A549 (cell line): ENCODE results near the gene MYO5C. TPM values are rescaled to one million over a fixed set of nuclear protein-coding genes. Genes with fewer than 3 reads are reported as not detected.

Experiments used
- ATAC-seq, 2 experiments: fragments of 200-7000 bp in 1 of 2; fragments of >200 bp in 1 of 2; cut with Nextera tagmentation in 1 of 2; cut with Tn5 transposase in 1 of 2; 3 replicates each; pipeline versions ENCODE4 v1.8.0 to v1.9.1; 2018 to 2020; ENCODE audit warnings: mild to moderate bottlenecking in 1 of 2, moderate library complexity in 1 of 2
- CTCF ChIA-PET: fragments of 300-600 bp; sonication (Branson Sonifier 250); formaldehyde crosslinking; extraction: SDS; loops from one replicate; lab custom pipeline; 2021; ENCODE audit warnings: antibody characterized with exemption, inconsistent platforms; lab: Yijun Ruan, JAX
- POLR2A ChIA-PET: fragments of 350-600 bp; formaldehyde crosslinking; extraction: SDS; loops from one replicate; lab custom pipeline; 2021; ENCODE audit warnings: antibody characterized with exemption, inconsistent platforms; lab: Yijun Ruan, JAX
- DNase-seq, 2 experiments: peaks; one replicate each; pipeline versions ENCODE4 v3.0.0 to v3.0.0-alpha.2; 2011 to 2016; ENCODE audit warnings: low read depth in 1 of 2, low spot score in 1 of 2
- FAIRE-seq: peaks from 2 replicates; lab custom pipeline; 2011; peaks lifted over from hg19 to GRCh38; lab: Jason Lieb, UNC
- H3K27ac ChIP-seq, 2 experiments: fragments of >200 bp; sonication (Bioruptor Twin); formaldehyde crosslinking; 3 replicates each; pipeline ENCODE4 v1.5.1; 2016 to 2017
- H3K4me1 ChIP-seq: fragments of >200 bp; sonication (Bioruptor Twin); formaldehyde crosslinking; 3 replicates; pipeline ENCODE4 v1.6.1; 2016
- H3K4me2 ChIP-seq: fragments of >200 bp; sonication (Bioruptor Twin); formaldehyde crosslinking; 3 replicates; pipeline ENCODE4 v1.6.1; 2016
- H3K4me3 ChIP-seq: fragments of >200 bp; sonication (Bioruptor Twin); formaldehyde crosslinking; 3 replicates; pipeline ENCODE4 v1.5.1; 2016
- H3K9me3 ChIP-seq: fragments of >200 bp; sonication (Bioruptor Twin); formaldehyde crosslinking; 3 replicates; pipeline ENCODE4 v1.6.1; 2016
- ATOH8 ChIP-seq: fragments of 250-450 bp; sonication (Bioruptor Pico); IDR thresholded peaks from 2 replicates; pipeline ENCODE4 v1.5.0; 2020; ENCODE audit warnings: low read depth, mild to moderate bottlenecking, moderate library complexity
- BCL3 ChIP-seq: fragments of >200 bp; sonication (Bioruptor Twin); formaldehyde crosslinking; IDR thresholded peaks from 3 replicates; pipeline ENCODE4 v1.6.1; 2016
- CEBPB ChIP-seq, 2 experiments: fragments of >200 bp in 1 of 2; sonication (Bioruptor Twin) in 1 of 2; formaldehyde crosslinking in 1 of 2; IDR thresholded peaks; 2 replicates each; pipeline ENCODE4 v1.6.1; 2012 to 2016
- CHD4 ChIP-seq: fragments of 200-600 bp; sonication (generic); IDR thresholded peaks from 2 replicates; pipeline ENCODE4 v1.6.1; 2016; ENCODE audit warnings: antibody characterized with exemption, mild to moderate bottlenecking, borderline replicate concordance
- E2F6 ChIP-seq: IDR thresholded peaks from 2 replicates; pipeline ENCODE4 v1.6.1; 2012; ENCODE audit warnings: low read depth, borderline replicate concordance
- EP300 ChIP-seq, 2 experiments: fragments of >200 bp; sonication (Bioruptor Twin); formaldehyde crosslinking; IDR thresholded peaks; 2 replicates in 1 of 2; 3 replicates in 1 of 2; pipeline ENCODE4 v1.6.1; 2016 to 2017
- HOXB5 ChIP-seq: fragments of 250-450 bp; sonication (Bioruptor Pico); IDR thresholded peaks from 2 replicates; pipeline ENCODE4 v1.5.0; 2020; ENCODE audit warnings: mild to moderate bottlenecking, moderate library complexity
- KDM1A ChIP-seq: fragments of 200-600 bp; sonication (generic); IDR thresholded peaks from 2 replicates; pipeline ENCODE4 v1.6.1; 2016; ENCODE audit warnings: low read depth, mild to moderate bottlenecking
- KDM5A ChIP-seq: fragments of 200-600 bp; sonication (generic); IDR thresholded peaks from 2 replicates; pipeline ENCODE4 v1.6.1; 2016; ENCODE audit warnings: antibody characterized with exemption, mild to moderate bottlenecking
- MAX ChIP-seq: IDR thresholded peaks from 2 replicates; pipeline ENCODE4 v1.6.1; 2012
- MAZ ChIP-seq: fragments of 150-350 bp; IDR thresholded peaks from 2 replicates; pipeline ENCODE4 v1.6.1; 2014; ENCODE audit warnings: antibody characterized with exemption, low read depth, low read length, borderline replicate concordance
- MYC ChIP-seq: IDR thresholded peaks from 2 replicates; pipeline ENCODE4 v1.6.1; 2012; ENCODE audit warnings: mild to moderate bottlenecking, inconsistent platforms, low read length, improper control_type of control experiment, borderline replicate concordance
- NFE2L2 ChIP-seq: fragments of 150-350 bp; conservative IDR thresholded peaks from 2 replicates; pipeline ENCODE4 v1.6.1; 2014; ENCODE audit warnings: low read length
- NR3C1 ChIP-seq: fragments of >200 bp; sonication (Bioruptor Twin); formaldehyde crosslinking; IDR thresholded peaks from 3 replicates; pipeline ENCODE4 v1.6.1; 2017
- PBX3 ChIP-seq: IDR thresholded peaks from 2 replicates; pipeline ENCODE4 v1.6.1; 2012
- RCOR1 ChIP-seq: fragments of 150-350 bp; IDR thresholded peaks from 2 replicates; pipeline ENCODE4 v1.6.1; 2014; ENCODE audit warnings: antibody characterized with exemption, low read length, low read depth
- REST ChIP-seq: fragments of 200-600 bp; sonication (generic); IDR thresholded peaks from 2 replicates; pipeline ENCODE4 v1.6.1; 2016; ENCODE audit warnings: antibody characterized with exemption, mild to moderate bottlenecking, moderate library complexity
- ZSCAN20 ChIP-seq: fragments of 250-450 bp; sonication (Bioruptor Pico); IDR thresholded peaks from 2 replicates; pipeline ENCODE4 v1.8.0; 2022; ENCODE audit warnings: mild to moderate bottlenecking, moderate library complexity
- WGBS: methylation state at CpG from one replicate; pipeline ENCODE4 v1.1.6; 2017; ENCODE audit errors: missing lambda C conversion rate; 5-methylcytosine and 5-hydroxymethylcytosine counted together
- polyA plus RNA-seq, 4 experiments: library from polyadenylated mRNA; depleted of rRNA in 3 of 4; stranded (reverse); fragments of >200 nt; fragmentation: RNase III in 1 of 4; extraction: RNeasy Plus Mini Kit Qiagen cat#74134 plus additional on column Dnase treatment in 1 of 4; gene quantifications; 2 replicates in 3 of 4; 3 replicates in 1 of 4; pipeline ENCODE4 v1.2.3, GENCODE V29; 2011 to 2017

Gene MYO5C
- polyA plus RNA-seq, 2 of the 4 experiments (the other 2 are of a cell fraction): 6.2 to 27.6 TPM

GRCh38 chr15:52154896-52155865, 140.4 kb downstream of the MYO5C start:
- no peak for DNase-seq
- ChIA-PET POLR2A (no interaction called here), CTCF (interaction anchor here (0.9 to 9.5 kb wide), 4 partner anchors 8 to 76 kb away, joined by 3 to 58 read pairs (median 9); no protein-coding TSS in a partner anchor)
- H3K4me3 ChIP-seq: no peak overlapping the region
- ATAC-seq: no peak; a peak in 2 of 6 replicates
- no peak for TF ChIP-seq RCOR1
- H3K4me2 ChIP-seq: no peak overlapping the region
- no peaks in the 10 kb centered on the region for H3K9me3 ChIP-seq
- 82% methylated on average over 8 of the region's 8 CpGs for WGBS
- H3K27ac ChIP-seq: no peak overlapping the region
- FAIRE-seq: no peak
- no peaks in the 10 kb centered on the region for H3K4me1 ChIP-seq

GRCh38 chr15:52153900-52154895, 141.4 kb downstream of the MYO5C start:
- ChIA-PET POLR2A (no interaction called here), CTCF (interaction anchor here (0.7 to 9.5 kb wide), 8 partner anchors 9 to 378 kb away, joined by 3 to 58 read pairs (median 3); no protein-coding TSS in a partner anchor)
- WGBS: 92% methylated on average over 12 of the region's 12 CpGs
- Histone ChIP-seq H3K4me3 (no peak overlapping the region), H3K4me2 (no peak overlapping the region), H3K9me3 (no peaks in the 10 kb centered on the region), H3K4me1 (no peaks in the 10 kb centered on the region), H3K27ac (no peak overlapping the region)
- ATAC-seq: no peak
- no peak for TF ChIP-seq PBX3
- TF ChIP-seq MAX: no peak
- no peak for TF ChIP-seq NR3C1
- TF ChIP-seq HOXB5 (CRISPR knock-in tag): no peak
- no peak for TF ChIP-seq CEBPB (IDR thresholded peaks at IDR 0.05)
- TF ChIP-seq BCL3: no peak
- TF ChIP-seq MAZ: no peak
- TF ChIP-seq CHD4: no peak
- TF ChIP-seq MYC: no peak
- no peak for TF ChIP-seq NFE2L2
- no peak for TF ChIP-seq ZSCAN20 (CRISPR knock-in tag)
- TF ChIP-seq E2F6: no peak
- no peak for TF ChIP-seq EP300 (IDR thresholded peaks at IDR 0.05)
- TF ChIP-seq KDM1A: no peak
- no peak for FAIRE-seq
- DNase-seq: no peak

GRCh38 chr15:52151353-52151752, 144.3 kb downstream of the MYO5C start:
- DNase-seq (no peak), FAIRE-seq (no peak), ATAC-seq (no peak; a peak in 1 of 6 replicates)
- H3K4me1 ChIP-seq: no peaks in the 10 kb centered on the region
- no peak overlapping the region for H3K4me3 ChIP-seq
- POLR2A ChIA-PET: no interaction called here
- no peaks in the 10 kb centered on the region for H3K9me3 ChIP-seq
- CTCF ChIA-PET: interaction anchor here (2.9 kb wide), 1 partner anchor 11 kb away, joined by 20 read pairs; no protein-coding TSS in a partner anchor
- H3K4me2 ChIP-seq: no peak overlapping the region
- 89% methylated on average over 4 of the region's 4 CpGs for WGBS
- H3K27ac ChIP-seq: no peak overlapping the region
- TF ChIP-seq REST: no peak
- TF ChIP-seq KDM5A: no peak
- no peak for TF ChIP-seq MYC
- TF ChIP-seq ATOH8 (CRISPR knock-in tag): no peak
- TF ChIP-seq BCL3: no peak
